Stimulated activated CD8-positive, alpha-beta memory T cell treated with anti-CD3 and anti-CD28 coated beads, Interleukin-4, amount 100 ng/mL, for 24 hours (primary cell): ENCODE data around the gene FAM89A.
"Not testable (repeated sequence)": the region's sequence is repeated elsewhere in the genome, so short reads cannot be mapped to it uniquely, and the experiment has no call there.

Source experiments
- DNase-seq: peaks from one replicate; pipeline ENCODE4 v3.0.0-alpha.2; 2020; ENCODE audit warnings: low read depth

Gene FAM89A

DNA sequence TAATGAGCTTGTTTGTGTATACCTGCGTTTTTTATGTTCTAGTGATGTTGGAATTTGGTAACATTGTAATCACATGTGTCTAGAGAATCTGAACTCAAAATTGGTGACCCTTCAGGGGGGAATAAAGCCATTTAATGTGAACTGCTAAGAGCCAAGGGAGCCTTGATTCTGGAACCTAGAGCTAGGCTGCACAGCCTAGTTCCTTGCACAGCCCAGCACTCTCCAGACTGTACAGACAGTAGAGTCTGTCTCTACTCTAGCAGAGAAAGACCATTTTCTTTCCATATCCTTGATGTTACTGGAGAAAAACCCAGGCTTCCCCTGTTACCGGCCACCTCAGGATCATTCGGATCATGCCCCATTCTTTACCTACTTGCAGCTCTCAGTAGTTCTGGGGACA lies 52.6 kb downstream of the FAM89A start:
- DNase-seq: no peak

DNA sequence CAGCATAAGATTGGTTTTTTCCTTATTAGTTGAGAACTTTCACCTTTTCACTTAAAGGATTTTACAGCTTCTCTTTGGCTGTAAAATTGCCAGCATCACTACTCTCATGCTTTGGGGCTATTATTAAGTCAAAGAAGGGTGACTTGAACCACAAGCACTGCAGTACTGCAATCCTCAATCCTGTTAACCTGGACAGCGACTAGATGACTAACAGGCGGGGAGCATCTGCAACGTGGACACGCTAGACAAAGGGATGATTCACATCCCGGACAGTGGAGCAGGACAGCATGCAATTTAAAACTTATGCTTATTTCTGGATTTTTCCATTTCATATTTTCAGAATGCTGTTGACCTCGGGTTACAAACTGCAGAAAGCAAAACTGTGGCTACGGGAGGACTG lies 53.1 kb downstream of the FAM89A start:
- no peak for DNase-seq

DNA sequence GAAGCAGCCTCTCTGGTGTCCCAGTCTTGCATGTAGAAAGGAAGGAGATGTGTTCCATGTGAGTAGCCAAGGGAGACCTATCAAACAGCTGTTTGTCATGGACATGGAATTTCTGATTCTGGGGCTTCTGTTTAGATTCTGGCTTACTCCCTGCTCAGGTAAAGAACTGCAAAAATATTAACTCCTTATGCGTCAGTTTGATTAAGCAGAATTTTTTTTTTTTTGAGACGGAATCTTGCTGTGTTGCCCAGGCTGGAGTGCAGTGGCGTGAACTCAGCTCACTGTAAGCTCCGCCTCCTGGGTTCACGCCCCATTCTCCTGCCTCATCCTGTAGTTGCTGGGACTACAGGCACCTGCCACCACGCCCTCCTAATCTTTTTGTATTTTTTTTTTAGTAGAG lies 54.3 kb downstream of the FAM89A start:
- DNase-seq: no peak

DNA sequence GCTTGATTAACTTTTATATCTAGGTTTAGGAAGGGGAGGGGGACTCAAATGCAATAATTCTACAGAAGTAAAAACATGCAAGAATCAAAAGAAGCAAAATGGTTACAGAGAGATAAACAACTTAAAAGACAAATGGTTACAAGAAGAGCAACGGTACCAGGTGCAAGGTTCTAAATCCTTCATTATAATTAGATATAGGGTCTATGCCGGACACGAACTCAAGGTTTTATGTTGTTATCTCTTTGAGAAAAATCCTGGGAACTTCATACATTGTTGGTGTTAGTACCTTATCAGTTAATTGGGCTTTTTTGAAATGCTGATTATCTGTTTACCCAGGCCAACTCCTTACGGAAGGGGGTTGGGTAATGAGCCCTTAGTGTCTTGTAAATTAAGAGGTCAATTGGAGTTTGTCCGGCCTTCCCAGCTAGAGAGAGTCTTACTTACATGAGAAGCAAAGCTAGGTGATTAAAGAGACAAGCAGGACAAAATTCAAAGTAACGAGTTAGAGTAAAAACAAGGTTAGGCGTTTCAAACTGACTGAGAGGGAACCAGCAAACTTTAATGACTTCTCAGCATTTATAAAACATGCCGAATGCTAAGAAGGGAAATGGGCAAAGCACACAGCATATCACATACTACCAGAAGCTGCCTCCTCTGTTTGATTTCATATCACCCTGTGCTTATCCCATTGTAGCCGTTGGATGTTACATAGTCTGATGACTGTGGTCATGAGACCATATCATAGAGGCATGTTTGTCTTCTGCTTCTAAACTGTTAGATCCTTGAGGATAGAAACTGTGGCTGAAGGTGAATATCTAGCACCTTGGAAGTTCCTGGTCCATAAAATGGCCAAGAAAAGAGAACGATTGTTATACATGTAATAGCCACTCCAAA lies 55.2 kb downstream of the FAM89A start:
- DNase-seq: not testable (repeated sequence)

DNA sequence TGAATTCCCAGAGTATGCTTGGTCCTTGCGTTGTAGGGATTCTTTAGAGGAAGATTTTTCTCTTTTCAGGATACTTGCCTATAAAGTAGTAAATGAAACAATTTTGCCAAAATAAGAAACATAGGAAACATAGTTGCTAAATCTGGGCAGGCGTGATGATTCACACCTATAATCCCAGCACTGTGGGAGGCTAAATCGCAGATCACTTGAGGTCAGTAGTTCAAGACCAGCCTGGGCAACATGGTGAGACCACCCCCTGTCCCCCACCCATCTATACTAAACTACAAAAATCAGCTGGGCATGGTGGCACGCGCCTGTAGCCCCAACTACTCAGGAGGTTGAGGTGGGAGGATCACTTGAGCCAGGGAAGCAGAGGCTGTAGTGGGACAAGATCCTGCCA lies 56.2 kb downstream of the FAM89A start:
- DNase-seq: no peak

DNA sequence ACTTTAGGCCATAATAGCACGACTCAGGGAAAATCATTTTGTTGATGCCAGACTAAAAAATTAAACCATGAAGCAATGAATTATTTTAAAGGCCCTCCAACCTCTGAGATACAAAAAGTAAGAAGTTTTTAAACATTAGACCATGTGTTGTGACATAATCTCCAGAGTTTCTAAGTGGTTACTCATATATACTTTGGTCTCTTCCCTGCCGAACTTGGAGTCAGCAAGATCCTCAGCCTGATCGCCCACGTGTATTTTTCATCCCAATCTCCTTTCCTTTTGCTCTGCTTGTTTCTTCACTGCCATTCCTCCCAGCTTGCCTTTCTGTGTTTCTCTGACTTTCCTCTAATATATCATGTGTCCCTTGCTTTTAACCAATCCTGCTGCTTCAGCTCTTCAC lies 57.4 kb downstream of the FAM89A start:
- no peak for DNase-seq

DNA sequence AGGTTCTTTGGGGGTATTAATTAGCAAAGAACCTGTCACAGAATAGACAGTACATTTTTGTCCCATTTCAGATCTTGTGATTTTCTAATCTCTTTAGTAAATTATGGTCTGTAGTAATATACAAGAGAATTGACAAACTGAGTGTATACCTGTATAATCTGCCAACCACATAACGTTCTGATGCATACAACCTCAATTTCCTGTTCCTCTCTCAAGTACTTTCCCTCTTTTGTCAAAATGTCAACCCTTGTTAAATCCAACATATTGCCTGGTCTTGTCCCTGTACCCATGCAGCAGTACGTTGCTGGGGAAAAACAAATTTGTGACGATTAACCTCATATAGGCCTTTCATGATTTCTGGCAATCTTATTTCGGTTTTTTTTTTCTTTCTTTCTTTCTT lies 60.1 kb downstream of the FAM89A start:
- no peak for DNase-seq

DNA sequence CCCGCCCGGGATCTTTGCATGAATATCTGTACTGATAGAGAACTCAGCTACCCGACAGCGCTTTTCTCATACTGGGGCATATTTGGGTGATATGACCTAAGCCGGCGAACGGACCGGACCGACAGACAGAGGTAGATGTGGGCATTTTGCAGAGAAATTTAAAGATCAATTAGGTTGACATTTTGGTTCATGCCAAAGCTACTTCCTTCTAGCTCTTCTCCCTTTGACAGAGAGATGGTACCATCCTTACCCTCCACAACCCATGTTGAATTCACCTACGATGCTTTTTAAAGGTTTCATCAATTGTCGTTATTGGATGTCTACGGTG lies 60.7 kb downstream of the FAM89A start:
- DNase-seq: no peak

DNA sequence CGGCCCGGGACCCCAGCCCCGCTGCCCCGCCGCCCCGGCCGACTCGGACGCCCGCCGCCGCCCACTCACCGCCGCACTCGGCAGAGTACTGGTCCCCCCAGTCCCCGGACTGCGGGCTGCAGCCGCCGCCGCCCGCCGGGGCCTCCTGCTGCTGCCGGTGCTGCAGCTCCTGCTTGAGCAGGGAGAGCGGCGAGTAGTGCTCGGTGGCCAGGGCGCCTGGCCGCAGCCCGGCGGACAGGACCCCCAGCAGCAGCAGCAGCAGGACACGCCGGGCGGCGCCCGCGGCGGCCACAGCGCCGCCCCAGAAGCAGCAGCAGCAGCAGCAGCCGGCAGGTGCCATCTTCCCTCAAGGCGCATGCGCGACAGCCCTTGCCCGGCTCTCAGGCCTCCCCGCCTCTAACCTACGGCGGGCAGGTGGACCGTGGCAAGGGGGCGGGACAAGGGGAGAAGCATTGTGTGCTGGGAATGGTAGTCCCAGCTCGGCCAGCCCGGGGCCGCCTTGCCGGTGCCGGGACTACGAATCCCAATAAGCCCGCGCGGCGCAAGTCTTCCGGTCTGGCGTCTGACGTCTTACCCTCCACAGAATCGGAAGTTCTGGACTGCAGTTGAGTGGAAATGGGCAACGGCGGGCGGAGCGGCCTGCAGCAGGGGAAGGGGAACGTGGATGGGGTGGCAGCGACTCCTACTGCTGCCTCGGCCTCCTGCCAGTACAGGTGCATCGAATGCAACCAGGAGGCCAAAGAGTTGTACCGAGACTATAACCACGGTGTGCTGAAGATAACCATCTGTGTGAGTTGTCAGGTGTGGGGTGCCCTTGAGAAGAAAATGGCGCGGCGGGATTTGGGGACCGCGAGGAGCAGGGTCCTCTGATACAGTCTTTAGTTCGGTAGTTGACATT lies 61.3 kb downstream of the FAM89A start, which contains the start of the genes ARV1 and TTC13:
Gene ARV1 (plus strand): TSS at position 604 of the 898 bp plus-strand sequence. CDS start 12 bp downstream, at position 616.
Gene TTC13 (minus strand): TSS at position 371 of the 898 bp plus-strand sequence. CDS start 31 bp downstream, at position 340.
- DNase-seq: peak; percentile 95

DNA sequence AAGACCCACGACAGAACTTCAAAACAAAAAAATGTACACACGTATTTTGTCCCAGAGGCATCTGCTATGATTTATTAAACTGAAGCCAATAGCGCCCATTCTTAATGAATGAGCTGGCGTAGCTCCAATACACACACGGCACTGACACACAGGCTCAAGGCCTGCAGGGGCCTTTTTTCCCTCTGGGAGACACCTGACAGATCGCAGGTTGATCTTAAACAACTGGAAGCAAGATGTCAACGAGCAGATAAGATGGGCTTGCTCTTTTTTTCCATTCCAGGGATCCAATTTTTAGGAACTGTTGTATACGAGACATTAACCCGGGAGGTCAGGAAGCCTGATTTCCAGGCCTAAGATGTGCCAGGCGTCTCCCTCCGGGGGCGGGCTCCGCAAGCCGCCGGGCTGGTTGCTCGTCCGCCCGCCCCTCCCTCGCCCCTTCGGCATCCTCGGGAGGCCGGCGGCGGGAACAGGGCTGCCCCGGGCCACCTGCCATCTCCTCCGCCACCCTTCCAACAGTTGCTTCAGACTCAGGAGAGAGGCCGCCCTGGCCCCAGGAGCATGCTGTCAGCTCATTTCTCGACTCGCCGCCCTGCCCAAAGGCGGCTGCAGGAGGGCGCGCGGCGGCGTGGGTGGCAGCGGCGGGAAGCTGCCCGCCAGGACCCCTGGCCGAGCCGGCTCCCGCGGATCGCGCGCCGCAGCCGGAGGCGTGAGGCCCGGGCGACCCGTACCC lies 62.1 kb downstream of the FAM89A start:
- peak; percentile 14 for DNase-seq

DNA sequence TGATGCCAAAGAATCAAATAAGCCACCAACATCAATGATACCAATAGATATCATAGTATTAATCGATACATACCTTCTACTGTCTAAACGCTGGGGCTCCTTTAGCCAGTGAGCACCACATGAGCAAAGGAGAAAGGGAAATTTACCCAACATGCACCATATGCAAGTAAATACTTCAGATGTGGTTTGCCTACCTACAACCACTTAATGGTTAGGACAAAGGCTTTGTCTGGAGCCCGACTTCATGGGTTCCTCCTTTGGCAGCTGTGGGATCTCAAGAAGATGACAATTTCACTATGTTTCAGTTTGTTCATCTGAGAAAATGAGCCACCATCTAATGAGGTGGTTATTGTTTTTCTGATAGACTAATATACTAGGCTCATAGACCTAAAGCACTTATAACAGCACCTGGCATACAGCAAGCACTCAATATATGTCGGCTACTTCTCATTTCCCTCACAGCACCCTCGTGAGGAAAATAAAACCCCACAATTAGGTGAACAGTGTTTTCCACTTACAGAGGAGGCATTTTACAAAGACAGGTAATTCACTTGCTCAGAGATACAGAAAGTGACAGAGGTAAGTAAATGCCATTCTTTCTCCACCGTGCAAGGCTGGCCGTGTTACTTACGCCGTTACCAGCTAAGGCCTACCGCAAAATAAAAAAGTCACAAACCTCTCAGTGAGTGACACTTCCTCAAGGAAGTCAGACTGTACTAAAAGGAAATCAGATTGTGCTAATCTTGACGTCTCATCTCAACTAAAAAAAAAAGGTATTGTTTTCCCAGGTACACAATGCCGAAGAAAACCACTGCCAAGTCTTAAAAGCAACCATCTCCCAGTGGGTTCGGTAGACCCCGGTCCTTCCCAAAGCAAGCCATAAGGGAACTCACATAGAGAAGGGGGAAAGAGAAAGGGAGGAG lies 63.0 kb downstream of the FAM89A start:
- no peak for DNase-seq

DNA sequence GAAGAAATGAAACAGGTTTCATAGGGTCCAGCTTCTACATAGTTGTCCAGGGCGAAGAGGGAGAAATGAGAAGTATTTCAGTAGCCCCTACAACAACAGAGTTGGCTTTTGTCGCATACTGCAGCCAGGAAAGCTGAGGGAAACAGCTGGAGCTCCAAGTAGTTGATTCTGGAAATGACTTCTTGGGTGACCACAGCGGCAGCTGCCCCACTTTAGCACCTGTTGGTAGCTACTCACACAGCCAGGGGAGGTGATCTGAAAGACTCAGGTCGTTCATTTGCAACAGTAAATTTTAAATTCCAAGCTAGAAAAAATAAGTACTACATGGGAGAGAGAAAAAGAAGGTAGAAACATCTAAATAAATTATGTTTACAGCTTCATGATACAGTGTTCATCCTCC lies 63.7 kb downstream of the FAM89A start:
- no peak for DNase-seq

DNA sequence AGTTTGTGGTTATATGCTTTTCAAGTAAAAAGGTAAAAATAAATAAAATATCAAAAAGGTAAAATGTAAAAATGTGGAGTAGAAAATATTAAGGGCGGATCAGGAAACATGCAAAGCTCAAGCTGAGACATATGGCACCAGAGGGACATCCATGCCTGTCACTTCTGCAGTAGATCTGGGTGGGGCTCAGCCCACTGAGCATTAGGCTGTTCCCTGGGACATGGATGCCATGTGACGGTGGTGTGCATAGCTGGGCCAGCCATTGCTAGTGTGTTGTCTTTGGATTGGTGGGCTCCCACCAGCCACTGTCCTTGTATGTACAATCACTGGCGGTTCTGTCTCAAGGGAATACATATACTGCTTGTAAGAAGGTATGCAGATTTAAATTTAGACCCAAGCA lies 64.4 kb downstream of the FAM89A start:
- no peak for DNase-seq

DNA sequence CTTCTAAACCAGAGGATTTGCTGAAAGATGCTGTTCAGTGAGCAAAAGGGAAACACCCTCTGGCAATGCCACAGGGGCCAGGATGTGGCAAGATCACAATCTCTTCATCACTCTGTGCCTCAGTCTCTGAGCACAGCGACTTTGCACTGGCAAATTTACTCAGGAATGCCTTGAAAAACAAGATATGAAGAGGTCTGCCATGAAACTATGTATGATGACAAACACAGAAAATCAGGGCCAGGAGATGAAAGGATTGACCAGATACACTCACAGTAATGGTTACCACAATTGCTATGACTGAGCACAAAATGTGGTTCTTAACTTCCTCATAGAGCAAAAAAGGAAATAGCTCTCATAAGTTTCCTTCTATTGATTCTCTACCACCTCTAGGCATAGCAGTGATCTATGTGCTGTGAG lies 67.2 kb downstream of the FAM89A start:
- peak; percentile 22 for DNase-seq

DNA sequence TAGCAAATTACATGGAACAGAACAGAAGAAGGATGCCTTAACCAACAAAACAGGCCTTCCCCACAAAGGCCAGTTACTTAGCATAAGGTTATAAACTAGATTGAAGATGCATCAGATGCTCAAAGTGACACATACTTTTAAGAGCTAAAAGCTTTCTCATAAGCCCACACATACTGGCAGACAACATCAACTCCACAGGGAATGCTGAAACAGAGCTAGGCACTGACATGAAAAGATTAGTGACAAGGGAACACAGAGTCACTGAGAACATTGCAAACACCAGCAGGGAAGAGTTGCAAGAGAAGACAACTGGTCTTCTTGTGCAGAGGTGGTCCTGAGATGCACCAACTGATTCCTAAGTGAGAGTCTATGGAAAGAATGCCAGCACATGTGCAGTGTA lies 68.3 kb downstream of the FAM89A start:
- no peak for DNase-seq

DNA sequence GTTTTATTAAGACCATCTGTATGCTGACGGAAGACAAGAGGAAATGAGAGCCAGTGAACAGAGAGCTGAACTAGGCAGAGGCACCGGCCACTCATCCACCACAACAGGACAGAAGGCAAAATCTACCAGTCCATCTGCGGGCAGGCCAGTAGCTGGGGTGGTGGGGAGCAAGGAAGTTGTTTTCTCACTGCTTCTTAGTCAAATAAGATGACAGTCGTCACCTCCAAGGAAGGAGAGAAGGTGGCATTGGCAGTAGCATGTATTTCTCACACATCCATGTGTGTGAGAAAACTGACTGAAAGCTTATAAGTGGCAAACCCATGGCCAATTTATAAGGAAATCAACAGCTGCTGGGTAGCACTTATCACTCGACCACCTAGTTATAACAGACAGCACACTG lies 69.6 kb downstream of the FAM89A start:
- DNase-seq: no peak
